H9 (cell line): ENCODE measurements around the gene LRIG1. TPM values are rescaled to one million over a fixed set of nuclear protein-coding genes. Genes with fewer than 3 reads are reported as not detected.

ENCODE experiments used
- DNase-seq: peaks from one replicate; pipeline ENCODE4 v3.0.0-alpha.2; 2017
- H2AFZ ChIP-seq: one replicate; pipeline ENCODE4 v1.6.1; 2013; ENCODE audit warnings: mild to moderate bottlenecking, low read length, control low read depth, moderate library complexity
- H2AK5ac ChIP-seq: 2 replicates; pipeline ENCODE4 v1.6.1; 2013; ENCODE audit warnings: low read length, control low read depth, mixed read lengths; ENCODE audit not compliant: insufficient read length
- H2BK120ac ChIP-seq: one replicate; pipeline ENCODE4 v1.6.1; 2013; ENCODE audit warnings: low read depth, mild to moderate bottlenecking, low read length, control low read depth, inconsistent platforms; ENCODE audit not compliant: poor library complexity, severe bottlenecking
- H2BK12ac ChIP-seq: 2 replicates; pipeline ENCODE4 v1.6.1; 2013; ENCODE audit warnings: low read length, control low read depth, mixed read lengths, low read depth; ENCODE audit not compliant: insufficient read length
- H2BK15ac ChIP-seq: 2 replicates; pipeline ENCODE4 v1.6.1; 2013; ENCODE audit warnings: low read depth, low read length, control low read depth
- H2BK20ac ChIP-seq: one replicate; pipeline ENCODE4 v1.6.1; 2013; ENCODE audit warnings: low read depth, mild to moderate bottlenecking, low read length, control low read depth, inconsistent platforms; ENCODE audit not compliant: poor library complexity, severe bottlenecking
- H2BK5ac ChIP-seq: 2 replicates; pipeline ENCODE4 v1.6.1; 2013; ENCODE audit warnings: low read length, control low read depth, mixed read lengths; ENCODE audit not compliant: insufficient read length
- H3K14ac ChIP-seq: 2 replicates; pipeline ENCODE4 v1.6.1; 2013; ENCODE audit warnings: low read length, control low read depth; ENCODE audit not compliant: insufficient read depth
- H3K18ac ChIP-seq: 2 replicates; pipeline ENCODE4 v1.6.1; 2013; ENCODE audit warnings: low read depth, mild to moderate bottlenecking, mixed read lengths, low read length, control low read depth; ENCODE audit not compliant: insufficient read length
- H3K23ac ChIP-seq: 2 replicates; pipeline ENCODE4 v1.6.1; 2013; ENCODE audit warnings: low read length, control low read depth, mixed read lengths, low read depth; ENCODE audit not compliant: insufficient read length
- H3K23me2 ChIP-seq: 2 replicates; pipeline ENCODE4 v1.6.1; 2013; ENCODE audit warnings: low read depth, mild to moderate bottlenecking, mixed read lengths, low read length, control low read depth; ENCODE audit not compliant: insufficient read length, poor library complexity, severe bottlenecking
- H3K27ac ChIP-seq: 2 replicates; pipeline ENCODE4 v1.5.1; 2013; ENCODE audit warnings: low read length, control low read depth, mixed read lengths, low read depth; ENCODE audit not compliant: insufficient read length
- H3K27me3 ChIP-seq: 2 replicates; pipeline ENCODE4 v1.6.1; 2013; ENCODE audit warnings: low read length, control low read depth, inconsistent platforms; ENCODE audit not compliant: insufficient read depth
- H3K4ac ChIP-seq: 2 replicates; pipeline ENCODE4 v1.6.1; 2013; ENCODE audit warnings: low read depth, mild to moderate bottlenecking, control low read depth, inconsistent platforms, low read length, moderate library complexity
- H3K4me1 ChIP-seq: 2 replicates; pipeline ENCODE4 v1.6.1; 2013; ENCODE audit warnings: low read length, control low read depth, inconsistent platforms; ENCODE audit not compliant: insufficient read depth
- H3K4me2 ChIP-seq: 2 replicates; pipeline ENCODE4 v1.6.1; 2013; ENCODE audit warnings: low read length, control low read depth, mixed read lengths; ENCODE audit not compliant: insufficient read length, insufficient read depth
- H3K56ac ChIP-seq: 2 replicates; pipeline ENCODE4 v1.6.1; 2013; ENCODE audit warnings: low read depth, mild to moderate bottlenecking, mixed read lengths, low read length, control low read depth; ENCODE audit not compliant: insufficient read length
- H3K79me1 ChIP-seq: 2 replicates; pipeline ENCODE4 v1.6.1; 2013; ENCODE audit warnings: low read depth, mild to moderate bottlenecking, moderate library complexity, low read length, control low read depth, inconsistent platforms; ENCODE audit not compliant: insufficient read depth, poor library complexity, severe bottlenecking
- H3K79me2 ChIP-seq: 2 replicates; pipeline ENCODE4 v1.6.1; 2013; ENCODE audit warnings: low read length, control low read depth, inconsistent platforms; ENCODE audit not compliant: insufficient read depth
- H3K9ac ChIP-seq: 2 replicates; pipeline ENCODE4 v1.6.1; 2013; ENCODE audit warnings: low read length, control low read depth, mixed read lengths; ENCODE audit not compliant: insufficient read length; ENCODE audit errors: extremely low read depth
- H3K9me3 ChIP-seq: one replicate; pipeline ENCODE4 v1.6.1; 2013; ENCODE audit warnings: low read depth, low read length, inconsistent platforms; ENCODE audit not compliant: control insufficient read depth
- H3T11ph ChIP-seq: one replicate; pipeline ENCODE4 v1.6.1; 2013; ENCODE audit warnings: mild to moderate bottlenecking, low read length, control low read depth, inconsistent platforms
- H4K20me1 ChIP-seq: one replicate; pipeline ENCODE4 v1.6.1; 2013; ENCODE audit not compliant: control insufficient read depth, insufficient read length, insufficient read depth
- H4K5ac ChIP-seq: 2 replicates; pipeline ENCODE4 v1.6.1; 2013; ENCODE audit warnings: low read depth, mild to moderate bottlenecking, mixed read lengths, low read length, control low read depth; ENCODE audit not compliant: insufficient read length
- H4K8ac ChIP-seq: replicated peaks from 2 replicates; pipeline ENCODE4 v1.6.1; 2013; ENCODE audit warnings: low read length, control low read depth, mixed read lengths, low read depth; ENCODE audit not compliant: insufficient read length
- H4K91ac ChIP-seq: 2 replicates; pipeline ENCODE4 v1.6.1; 2013; ENCODE audit warnings: low read depth, mild to moderate bottlenecking, moderate library complexity, mixed read lengths, low read length, control low read depth; ENCODE audit not compliant: insufficient read length
- H3K27ac Mint-ChIP-seq, 3 experiments: 2 replicates in 2 of 3; 3 replicates in 1 of 3; pipeline ENCODE4 v1.8.0; 2020 to 2021; ENCODE audit warnings: mixed read lengths in 3 of 3, mild to moderate bottlenecking in 1 of 3, moderate library complexity in 1 of 3
- H3K27me3 Mint-ChIP-seq: 2 replicates; pipeline ENCODE4 v1.8.0; 2021; ENCODE audit warnings: low read depth, mild to moderate bottlenecking, moderate library complexity, mixed read lengths
- H3K36me3 Mint-ChIP-seq, 3 experiments: 2 replicates in 2 of 3; 3 replicates in 1 of 3; pipeline ENCODE4 v1.8.0; 2020 to 2021; ENCODE audit warnings: low read depth in 3 of 3, mixed read lengths in 3 of 3; ENCODE audit not compliant: insufficient read depth in 1 of 3
- H3K4me1 Mint-ChIP-seq, 2 experiments: 2 replicates each; pipeline ENCODE4 v1.8.0; 2020; ENCODE audit warnings: mixed read lengths in 2 of 2
- H3K4me3 Mint-ChIP-seq, 2 experiments: 2 replicates in 1 of 2; 3 replicates in 1 of 2; pipeline ENCODE4 v1.8.0; 2020 to 2021; ENCODE audit warnings: mild to moderate bottlenecking in 2 of 2, mixed read lengths in 2 of 2, moderate library complexity in 1 of 2
- H3K9me3 Mint-ChIP-seq, 2 experiments: 2 replicates in 1 of 2; 3 replicates in 1 of 2; pipeline ENCODE4 v1.8.0; 2020; ENCODE audit warnings: mild to moderate bottlenecking in 2 of 2, mixed read lengths in 2 of 2, moderate library complexity in 1 of 2
- CTCF ChIP-seq: fragments of 200-600 bp; sonication (generic); conservative IDR thresholded peaks from 3 replicates; pipeline ENCODE4 v1.8.0; 2021; ENCODE audit warnings: antibody characterized with exemption, mild to moderate bottlenecking
- WGBS: extraction: QIAGEN DNeasy Blood & Tissue Kit; methylation state at CpG from one replicate; pipeline ENCODE4 v1.1.7; 2013; ENCODE audit warnings: missing lambda C conversion rate, low lambda C conversion rate, mixed read lengths; ENCODE audit not compliant: insufficient read length; ENCODE audit errors: extremely low coverage; 5-methylcytosine and 5-hydroxymethylcytosine counted together
- total RNA-seq: library from RNA; stranded (reverse); gene quantifications from 2 replicates; pipeline ENCODE4 v1.2.1, GENCODE V29; 2021

LRIG1 gene
- total RNA-seq, 1 experiment from 2014 or later, result 70.3 TPM

DNA sequence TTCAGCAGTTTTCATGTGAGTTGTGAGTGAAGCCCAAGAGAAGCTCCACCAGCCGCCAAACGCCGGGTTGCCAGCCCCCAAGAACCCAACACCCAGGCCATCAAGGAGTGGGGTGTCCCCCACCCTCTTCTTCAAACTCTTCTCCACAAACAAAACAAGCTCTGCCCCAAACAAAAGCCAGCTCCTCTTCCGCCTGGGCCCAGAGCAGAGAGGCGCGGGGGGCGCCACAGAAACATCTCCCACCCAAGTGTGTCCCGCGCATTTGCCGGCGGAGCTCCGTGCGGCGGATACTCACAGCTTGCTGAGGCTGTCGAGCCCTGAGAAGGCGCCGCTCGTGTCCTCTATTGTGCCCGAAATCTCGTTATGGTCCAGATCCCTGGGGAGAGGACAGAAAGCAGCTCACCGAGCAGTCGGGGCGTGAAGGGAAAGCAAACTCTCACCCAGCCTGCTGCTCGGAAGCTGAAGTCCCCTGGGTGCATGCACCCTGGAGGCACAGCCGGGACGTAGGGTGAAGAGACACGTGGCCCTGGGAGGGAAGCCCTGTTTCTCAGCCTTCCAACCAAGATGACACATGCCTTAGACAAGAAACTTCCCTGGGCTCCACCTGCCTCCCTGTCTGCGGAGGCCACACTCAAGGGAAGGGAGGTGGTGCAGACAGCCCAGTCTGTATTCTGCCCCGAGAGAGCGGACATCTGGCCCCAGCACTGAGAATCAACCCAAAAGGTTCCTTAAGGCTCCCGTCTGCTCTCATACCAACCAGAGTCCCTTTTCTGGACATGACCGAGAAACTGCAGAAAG, 95.7 kb downstream of the LRIG1 start:
- WGBS, result no CpG with 5 or more reads among the region's 32 CpGs
- H3K14ac ChIP-seq, result no peak overlapping the region
- H2BK20ac ChIP-seq, result no peak overlapping the region
- no peak overlapping the region for H2AK5ac ChIP-seq
- H3K27ac ChIP-seq, result no peak overlapping the region
- no peak overlapping the region for H2BK15ac ChIP-seq
- H3K27me3 ChIP-seq, result no peaks in the 10 kb centered on the region
- H3K23me2 ChIP-seq, result no peaks in the 10 kb centered on the region
- H3K4me2 ChIP-seq, result no peak overlapping the region
- H3K9me3 ChIP-seq, result no peaks in the 10 kb centered on the region
- H3K36me3 Mint-ChIP-seq, result peaks cover 58 to 92% (median 86%) of the 10 kb centered on the region in 3 experiments; a peak in 6 of 7 replicates
- no peak for TF ChIP-seq CTCF
- no peaks in the 10 kb centered on the region; the same call in 1 of the 2 replicates for H3K27me3 Mint-ChIP-seq
- no peaks in the 10 kb centered on the region for H4K20me1 ChIP-seq
- H3K4me1 Mint-ChIP-seq, result peaks cover 45 to 53% of the 10 kb centered on the region in 2 experiments
- no peak overlapping the region for H3K23ac ChIP-seq
- H3K27ac Mint-ChIP-seq, result peak overlapping the region; percentile 70 to 91 (median 83); a peak in 5 of 7 replicates
- H4K91ac ChIP-seq, result no peak overlapping the region
- no peak for DNase-seq
- H2BK12ac ChIP-seq, result no peak overlapping the region
- H3T11ph ChIP-seq, result no peak overlapping the region
- H4K8ac ChIP-seq, result no peak overlapping the region
- no peak overlapping the region for H3K18ac ChIP-seq
- H3K56ac ChIP-seq, result no peak overlapping the region
- H4K5ac ChIP-seq, result no peak overlapping the region
- H3K9ac ChIP-seq, result no peak overlapping the region
- H2BK5ac ChIP-seq, result no peak overlapping the region
- H3K4me1 ChIP-seq, result no peaks in the 10 kb centered on the region; the same call in 1 of the 2 replicates
- no peak overlapping the region for H3K4ac ChIP-seq
- H2BK120ac ChIP-seq, result no peak overlapping the region
- no peaks in the 10 kb centered on the region; the same call in 1 of the 2 replicates for H3K79me2 ChIP-seq
- H3K4me3 Mint-ChIP-seq, result peak overlapping the region in 1 of 2 experiments; percentile 23; a peak in 1 of 5 replicates
- peaks cover 3% of the 10 kb centered on the region for H3K79me1 ChIP-seq
- no peaks in the 10 kb centered on the region for H3K9me3 Mint-ChIP-seq
- H2AFZ ChIP-seq, result no peak overlapping the region
